SK-N-SH (cell line): ENCODE data around the gene DENND1A.

Experiments used
- CHD2 ChIP-seq: fragments of 150-350 bp; IDR thresholded peaks from 2 replicates; pipeline ENCODE4 v1.6.1; 2018; ENCODE audit warnings: low read length; ENCODE audit not compliant: partially characterized antibody
- EP300 ChIP-seq, 2 experiments: IDR thresholded peaks; 2 replicates each; pipeline versions ENCODE4 v1.4.0 to v1.6.1; 2012; ENCODE audit warnings: borderline replicate concordance in 1 of 2, low read depth in 1 of 2, low read length in 1 of 2
- EZH2phosphoT487 ChIP-seq: fragments of 200-600 bp; sonication (generic); IDR thresholded peaks from 2 replicates; pipeline ENCODE4 v1.6.1; 2017; ENCODE audit warnings: low read depth, mixed run types, mild to moderate bottlenecking, antibody characterized with exemption, moderate library complexity, borderline replicate concordance
- JUND ChIP-seq: IDR thresholded peaks from 2 replicates; pipeline ENCODE4 v1.4.0; 2012
- NFIC ChIP-seq: IDR thresholded peaks from 2 replicates; pipeline ENCODE4 v1.4.0; 2012; ENCODE audit warnings: borderline replicate concordance
- NRF1 ChIP-seq: IDR thresholded peaks from 2 replicates; pipeline ENCODE4 v1.6.1; 2012; ENCODE audit warnings: low read depth, mild to moderate bottlenecking, low read length
- RAD21 ChIP-seq: IDR thresholded peaks from 2 replicates; pipeline ENCODE4 v1.6.1; 2012; ENCODE audit warnings: mild to moderate bottlenecking, low read length
- SMC3 ChIP-seq: IDR thresholded peaks from 2 replicates; pipeline ENCODE4 v1.6.1; 2012; ENCODE audit warnings: low read depth, low read length, improper control_type of control experiment
- TCF12 ChIP-seq: IDR thresholded peaks from 2 replicates; pipeline ENCODE4 v1.4.0; 2012
- TF ChIP-seq, protein P1 (sequence below): fragments of 200-600 bp; sonication (generic); IDR thresholded peaks from 2 replicates; pipeline ENCODE4 v1.6.1; 2017; ENCODE audit warnings: antibody characterized with exemption, mild to moderate bottlenecking, moderate library complexity

DNA sequence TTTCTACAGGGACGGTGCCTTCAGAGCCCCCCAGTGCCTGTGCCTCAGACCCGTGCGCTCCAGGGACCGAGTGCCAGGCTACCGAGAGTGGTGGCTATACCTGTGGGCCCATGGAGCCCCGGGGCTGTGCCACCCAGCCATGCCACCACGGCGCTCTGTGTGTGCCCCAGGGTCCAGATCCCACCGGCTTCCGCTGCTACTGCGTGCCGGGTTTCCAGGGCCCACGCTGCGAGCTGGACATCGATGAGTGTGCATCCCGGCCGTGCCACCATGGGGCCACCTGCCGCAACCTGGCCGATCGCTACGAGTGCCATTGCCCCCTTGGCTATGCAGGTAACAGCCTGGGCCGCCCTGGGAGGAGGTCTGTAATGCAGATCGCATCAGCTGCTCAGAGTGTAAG, 567.1 kb downstream of the DENND1A start:
- TF ChIP-seq EP300 (IDR thresholded peaks at IDR 0.05; ENCODE audit: borderline replicate concordance in 1 of 2, low read depth in 1 of 2, low read length in 1 of 2): no peak
- TF ChIP-seq JUND: no peak
- no peak for TF ChIP-seq SMC3
- TF ChIP-seq, protein P1, sequence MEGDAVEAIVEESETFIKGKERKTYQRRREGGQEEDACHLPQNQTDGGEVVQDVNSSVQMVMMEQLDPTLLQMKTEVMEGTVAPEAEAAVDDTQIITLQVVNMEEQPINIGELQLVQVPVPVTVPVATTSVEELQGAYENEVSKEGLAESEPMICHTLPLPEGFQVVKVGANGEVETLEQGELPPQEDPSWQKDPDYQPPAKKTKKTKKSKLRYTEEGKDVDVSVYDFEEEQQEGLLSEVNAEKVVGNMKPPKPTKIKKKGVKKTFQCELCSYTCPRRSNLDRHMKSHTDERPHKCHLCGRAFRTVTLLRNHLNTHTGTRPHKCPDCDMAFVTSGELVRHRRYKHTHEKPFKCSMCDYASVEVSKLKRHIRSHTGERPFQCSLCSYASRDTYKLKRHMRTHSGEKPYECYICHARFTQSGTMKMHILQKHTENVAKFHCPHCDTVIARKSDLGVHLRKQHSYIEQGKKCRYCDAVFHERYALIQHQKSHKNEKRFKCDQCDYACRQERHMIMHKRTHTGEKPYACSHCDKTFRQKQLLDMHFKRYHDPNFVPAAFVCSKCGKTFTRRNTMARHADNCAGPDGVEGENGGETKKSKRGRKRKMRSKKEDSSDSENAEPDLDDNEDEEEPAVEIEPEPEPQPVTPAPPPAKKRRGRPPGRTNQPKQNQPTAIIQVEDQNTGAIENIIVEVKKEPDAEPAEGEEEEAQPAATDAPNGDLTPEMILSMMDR: no peak
- no peak for TF ChIP-seq EZH2phosphoT487
- no peak for TF ChIP-seq TCF12
- TF ChIP-seq NFIC: no peak
- TF ChIP-seq NRF1: no peak
- no peak for TF ChIP-seq RAD21
- no peak for TF ChIP-seq CHD2
